Measurements from ENCODE around the gene WDR70. TPM values are rescaled to one million over a fixed set of nuclear protein-coding genes. Genes with fewer than 3 reads are reported as not detected.

The WDR70 gene
- total RNA-seq, 1 experiment from 2014 or later = 35.0 TPM

GRCh38 chr5:37742111-37742510 lies 363.0 kb downstream of the WDR70 start:
- Mint-ChIP-seq H3K27me3 (ENCODE audit: low read depth) (no peaks in the 10 kb centered on the region), H3K27ac (no peak overlapping the region), H3K36me3 (peaks cover 17% of the 10 kb centered on the region), H3K4me1 (no peaks in the 10 kb centered on the region), H3K4me3 (no peak overlapping the region), H3K9me3 (peaks cover 46% of the 10 kb centered on the region)
- POLR2A ChIA-PET = no interaction called here
- DNase-seq (ENCODE audit: low spot score) (no peak), ATAC-seq (no peak)
- no peak for TF ChIP-seq PRRX2 (CRISPR knock-in tag; IDR thresholded peaks at IDR 0.05)
- no peak for TF ChIP-seq ZNF396 (CRISPR knock-in tag; IDR thresholded peaks at IDR 0.05; ENCODE audit: borderline replicate concordance)
- CTCF ChIA-PET = no interaction called here

GRCh38 chr5:37751227-37751626 lies 372.1 kb downstream of the WDR70 start:
- no peak for DNase-seq (ENCODE audit: low spot score)
- H3K9me3 Mint-ChIP-seq = peaks cover 28% of the 10 kb centered on the region
- POLR2A ChIA-PET = no interaction called here
- H3K36me3 Mint-ChIP-seq = peaks cover 4% of the 10 kb centered on the region
- no peak for TF ChIP-seq ZNF263 (CRISPR knock-in tag; IDR thresholded peaks at IDR 0.05; ENCODE audit: low read depth)
- TF ChIP-seq CTCF (IDR thresholded peaks at IDR 0.05) = no peak
- no peak for TF ChIP-seq ZNF121 (CRISPR knock-in tag; IDR thresholded peaks at IDR 0.05)
- TF ChIP-seq ZNF281 (CRISPR knock-in tag; IDR thresholded peaks at IDR 0.05) = no peak
- no peak for TF ChIP-seq FOXP4 (CRISPR knock-in tag; IDR thresholded peaks at IDR 0.05)
- TF ChIP-seq IRF2 (CRISPR knock-in tag; IDR thresholded peaks at IDR 0.05; ENCODE audit: borderline replicate concordance, low read depth) = no peak
- no peak for TF ChIP-seq GTF2I (CRISPR knock-in tag; conservative IDR thresholded peaks at IDR 0.05)
- no peak for TF ChIP-seq E2F4 (CRISPR knock-in tag; IDR thresholded peaks at IDR 0.05; ENCODE audit: borderline replicate concordance, low read depth)
- no peak for TF ChIP-seq GRHL2 (CRISPR knock-in tag; IDR thresholded peaks at IDR 0.05; ENCODE audit: insufficient replicate concordance, severe bottlenecking)
- TF ChIP-seq ATF6 (CRISPR knock-in tag; IDR thresholded peaks at IDR 0.05) = no peak
- no peak for TF ChIP-seq RORB (CRISPR knock-in tag; IDR thresholded peaks at IDR 0.05)
- no peak for TF ChIP-seq JUN (CRISPR knock-in tag; IDR thresholded peaks at IDR 0.05)
- no peak for TF ChIP-seq SP1 (CRISPR knock-in tag; conservative IDR thresholded peaks at IDR 0.05)
- TF ChIP-seq ZNF219 (CRISPR knock-in tag; IDR thresholded peaks at IDR 0.05; ENCODE audit: borderline replicate concordance) = no peak
- TF ChIP-seq TCF7 (CRISPR knock-in tag; IDR thresholded peaks at IDR 0.05; ENCODE audit: low read depth) = no peak
- H3K4me1 Mint-ChIP-seq = no peaks in the 10 kb centered on the region
- H3K4me3 Mint-ChIP-seq = no peak overlapping the region
- CTCF ChIA-PET = interaction anchor here (1.0 kb wide), 2 partner anchors 26 to 28 kb away, joined by 3 to 4 read pairs; no protein-coding TSS in a partner anchor
- no peak for ATAC-seq
- H3K27me3 Mint-ChIP-seq (ENCODE audit: low read depth) = no peaks in the 10 kb centered on the region
- no peak overlapping the region for H3K27ac Mint-ChIP-seq

Measured in WTC11 (cell line).